ENCODE results near the gene ITPA.

ITPA gene

DNA sequence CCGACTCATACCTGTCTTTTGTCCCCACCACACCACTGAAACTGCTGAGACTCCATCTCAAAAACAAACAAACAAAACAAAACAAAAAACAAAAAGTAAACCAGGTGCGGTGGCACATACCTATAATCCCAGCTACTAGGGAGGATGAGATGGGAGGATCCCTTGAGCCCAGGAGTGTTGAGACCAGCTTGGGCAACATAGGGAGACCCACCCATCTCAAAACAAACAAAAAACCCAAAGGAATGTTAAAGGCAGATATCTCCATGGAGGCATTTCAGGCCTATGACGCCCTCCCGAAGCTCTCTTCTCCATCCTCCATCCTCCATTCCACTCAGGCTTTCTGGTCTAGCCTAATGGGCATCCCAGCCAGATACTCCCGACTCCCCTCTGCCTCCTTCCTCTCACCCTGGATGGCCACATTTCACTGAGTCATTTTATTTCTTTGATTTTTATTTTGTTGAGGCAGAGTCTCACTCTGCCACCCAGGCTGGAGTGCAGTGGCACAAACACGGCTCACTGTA lies 32.9 kb downstream of the ITPA start:
- TF ChIP-seq EZH2 (IDR thresholded peaks at IDR 0.05; ENCODE audit: borderline replicate concordance, low read depth, low read length, severe bottlenecking), result no peak
- TF ChIP-seq, protein P1, sequence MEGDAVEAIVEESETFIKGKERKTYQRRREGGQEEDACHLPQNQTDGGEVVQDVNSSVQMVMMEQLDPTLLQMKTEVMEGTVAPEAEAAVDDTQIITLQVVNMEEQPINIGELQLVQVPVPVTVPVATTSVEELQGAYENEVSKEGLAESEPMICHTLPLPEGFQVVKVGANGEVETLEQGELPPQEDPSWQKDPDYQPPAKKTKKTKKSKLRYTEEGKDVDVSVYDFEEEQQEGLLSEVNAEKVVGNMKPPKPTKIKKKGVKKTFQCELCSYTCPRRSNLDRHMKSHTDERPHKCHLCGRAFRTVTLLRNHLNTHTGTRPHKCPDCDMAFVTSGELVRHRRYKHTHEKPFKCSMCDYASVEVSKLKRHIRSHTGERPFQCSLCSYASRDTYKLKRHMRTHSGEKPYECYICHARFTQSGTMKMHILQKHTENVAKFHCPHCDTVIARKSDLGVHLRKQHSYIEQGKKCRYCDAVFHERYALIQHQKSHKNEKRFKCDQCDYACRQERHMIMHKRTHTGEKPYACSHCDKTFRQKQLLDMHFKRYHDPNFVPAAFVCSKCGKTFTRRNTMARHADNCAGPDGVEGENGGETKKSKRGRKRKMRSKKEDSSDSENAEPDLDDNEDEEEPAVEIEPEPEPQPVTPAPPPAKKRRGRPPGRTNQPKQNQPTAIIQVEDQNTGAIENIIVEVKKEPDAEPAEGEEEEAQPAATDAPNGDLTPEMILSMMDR (IDR thresholded peaks at IDR 0.05; ENCODE audit: borderline replicate concordance, extremely low read depth, low read length, poor library complexity, severe bottlenecking), result no peak
- no peak overlapping the region for H2AFZ ChIP-seq (ENCODE audit: low read depth, low read length)
- H3K4me1 ChIP-seq (ENCODE audit: insufficient read depth, low read length), result no peaks in the 10 kb centered on the region
- H3K79me2 ChIP-seq (ENCODE audit: insufficient read depth, low read length), result no peaks in the 10 kb centered on the region
- H3K9ac ChIP-seq (ENCODE audit: low read depth, low read length), result no peak overlapping the region
- H3K27me3 ChIP-seq (ENCODE audit: insufficient read depth, low read length, poor library complexity), result peaks cover 16% of the 10 kb centered on the region
- ATAC-seq (ENCODE audit: insufficient read depth, low read depth), result no peak
- no peak overlapping the region for H3K4me3 ChIP-seq (ENCODE audit: low read depth in 1 of 2, low read length in 2 of 2)
- H3K4me2 ChIP-seq (ENCODE audit: insufficient read depth, low read length), result no peak overlapping the region
- H3K27ac ChIP-seq (ENCODE audit: low read length), result no peak overlapping the region
- DNase-seq, result no peak
- no peaks in the 10 kb centered on the region for H3K9me3 ChIP-seq (ENCODE audit: insufficient read depth, low read length, severe bottlenecking)
- peaks cover 7% of the 10 kb centered on the region; the same call in 1 of the 2 replicates for H4K20me1 ChIP-seq (ENCODE audit: insufficient read depth, low read length)
- no peaks in the 10 kb centered on the region for H3K36me3 ChIP-seq (ENCODE audit: insufficient read depth, low read length)

GRCh38 chr20:3243718-3244358 lies 34.5 kb downstream of the ITPA start:
- no peaks in the 10 kb centered on the region for H3K36me3 ChIP-seq (ENCODE audit: insufficient read depth, low read length)
- no peak overlapping the region for H3K9ac ChIP-seq (ENCODE audit: low read depth, low read length)
- H3K27ac ChIP-seq (ENCODE audit: low read length), result no peak overlapping the region
- H2AFZ ChIP-seq (ENCODE audit: low read depth, low read length), result no peak overlapping the region
- TF ChIP-seq EZH2 (IDR thresholded peaks at IDR 0.05; ENCODE audit: borderline replicate concordance, low read depth, low read length, severe bottlenecking), result no peak
- no peaks in the 10 kb centered on the region for H3K4me1 ChIP-seq (ENCODE audit: insufficient read depth, low read length)
- peaks cover 17% of the 10 kb centered on the region for H3K27me3 ChIP-seq (ENCODE audit: insufficient read depth, low read length, poor library complexity)
- H3K4me2 ChIP-seq (ENCODE audit: insufficient read depth, low read length), result no peak overlapping the region
- DNase-seq (no peak), ATAC-seq (ENCODE audit: insufficient read depth, low read depth) (no peak)
- H4K20me1 ChIP-seq (ENCODE audit: insufficient read depth, low read length), result peaks cover 7% of the 10 kb centered on the region; the same call in 1 of the 2 replicates
- no peaks in the 10 kb centered on the region for H3K9me3 ChIP-seq (ENCODE audit: insufficient read depth, low read length, severe bottlenecking)
- no peaks in the 10 kb centered on the region for H3K79me2 ChIP-seq (ENCODE audit: insufficient read depth, low read length)
- no peak overlapping the region for H3K4me3 ChIP-seq (ENCODE audit: low read depth in 1 of 2, low read length in 2 of 2)

DNA sequence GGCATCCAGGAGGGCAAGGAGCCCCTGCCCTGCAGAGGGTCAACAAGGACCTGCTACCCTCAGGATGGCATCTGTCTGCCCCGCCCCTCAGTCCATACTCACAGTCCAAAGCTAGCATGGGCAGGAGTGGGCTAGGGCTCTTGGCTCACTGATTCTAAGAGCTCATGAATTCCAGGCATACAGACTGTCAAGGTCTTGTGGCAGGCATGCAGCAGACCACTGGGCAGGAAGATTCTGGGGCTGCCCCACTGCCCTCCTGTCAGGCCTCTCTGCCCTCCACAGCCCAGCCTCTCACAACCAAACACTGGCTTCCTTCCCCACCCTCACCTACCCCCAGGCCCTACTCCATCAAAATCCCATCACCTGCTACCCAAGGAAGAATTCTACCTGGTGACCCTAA lies 35.3 kb downstream of the ITPA start:
- Histone ChIP-seq H4K20me1 (ENCODE audit: insufficient read depth, low read length) (peaks cover 7% of the 10 kb centered on the region; the same call in 1 of the 2 replicates), H3K9me3 (ENCODE audit: insufficient read depth, low read length, severe bottlenecking) (no peaks in the 10 kb centered on the region), H3K27me3 (ENCODE audit: insufficient read depth, low read length, poor library complexity) (peaks cover 16% of the 10 kb centered on the region), H3K4me3 (ENCODE audit: low read depth in 1 of 2, low read length in 2 of 2) (no peak overlapping the region), H3K79me2 (ENCODE audit: insufficient read depth, low read length) (no peaks in the 10 kb centered on the region), H3K27ac (ENCODE audit: low read length) (no peak overlapping the region), H3K9ac (ENCODE audit: low read depth, low read length) (no peak overlapping the region), H2AFZ (ENCODE audit: low read depth, low read length) (no peak overlapping the region), H3K4me1 (ENCODE audit: insufficient read depth, low read length) (no peaks in the 10 kb centered on the region), H3K4me2 (ENCODE audit: insufficient read depth, low read length) (no peak overlapping the region), H3K36me3 (ENCODE audit: insufficient read depth, low read length) (no peaks in the 10 kb centered on the region)
- ATAC-seq (ENCODE audit: insufficient read depth, low read depth), result no peak
- TF ChIP-seq, protein P1 (IDR thresholded peaks at IDR 0.05; ENCODE audit: borderline replicate concordance, extremely low read depth, low read length, poor library complexity, severe bottlenecking), result no peak
- DNase-seq, result no peak

DNA sequence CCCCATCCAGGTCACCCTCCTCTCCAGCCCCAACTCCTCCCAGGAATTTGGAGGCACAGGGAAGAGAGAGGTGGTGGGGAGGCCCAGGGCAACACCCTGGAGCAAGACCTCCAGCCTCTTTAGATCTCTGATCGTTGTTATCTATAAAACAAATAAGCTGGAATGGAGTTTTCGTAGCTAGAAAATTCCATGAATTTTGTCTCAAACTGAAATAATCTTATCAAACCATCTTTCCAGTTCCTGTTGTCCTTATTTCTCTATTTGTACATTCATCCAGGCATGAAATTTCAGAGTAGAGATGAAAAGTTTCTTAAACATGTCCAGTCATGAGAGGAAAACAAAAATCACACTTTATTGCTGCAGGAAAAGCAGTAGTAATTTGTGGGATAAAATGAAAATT lies 35.9 kb downstream of the ITPA start:
- peaks cover 16% of the 10 kb centered on the region for H3K27me3 ChIP-seq (ENCODE audit: insufficient read depth, low read length, poor library complexity)
- no peak overlapping the region for H2AFZ ChIP-seq (ENCODE audit: low read depth, low read length)
- H3K4me2 ChIP-seq (ENCODE audit: insufficient read depth, low read length), result no peak overlapping the region
- H3K9me3 ChIP-seq (ENCODE audit: insufficient read depth, low read length, severe bottlenecking), result no peaks in the 10 kb centered on the region
- H3K9ac ChIP-seq (ENCODE audit: low read depth, low read length), result no peak overlapping the region
- no peak overlapping the region for H3K4me3 ChIP-seq (ENCODE audit: low read depth in 1 of 2, low read length in 2 of 2)
- H4K20me1 ChIP-seq (ENCODE audit: insufficient read depth, low read length), result peaks cover 3% of the 10 kb centered on the region; the same call in 1 of the 2 replicates
- ATAC-seq (ENCODE audit: insufficient read depth, low read depth) (no peak), DNase-seq (no peak)
- H3K36me3 ChIP-seq (ENCODE audit: insufficient read depth, low read length), result no peaks in the 10 kb centered on the region
- no peaks in the 10 kb centered on the region for H3K79me2 ChIP-seq (ENCODE audit: insufficient read depth, low read length)
- H3K27ac ChIP-seq (ENCODE audit: low read length), result no peak overlapping the region
- no peaks in the 10 kb centered on the region for H3K4me1 ChIP-seq (ENCODE audit: insufficient read depth, low read length)
- no peak for TF ChIP-seq EZH2 (IDR thresholded peaks at IDR 0.05; ENCODE audit: borderline replicate concordance, low read depth, low read length, severe bottlenecking)
- TF ChIP-seq, protein P1 (IDR thresholded peaks at IDR 0.05; ENCODE audit: borderline replicate concordance, extremely low read depth, low read length, poor library complexity, severe bottlenecking), result no peak
